Fibroblast of pulmonary artery (primary cell): ENCODE measurements around the gene PTDSS2.

Experiments
- DNase-seq: peaks from one replicate; pipeline ENCODE4 v3.0.0-alpha.2; 2010; ENCODE audit warnings: low read depth
- H3K4me3 ChIP-seq: replicated peaks from 2 replicates; pipeline ENCODE4 v1.5.1; 2011; ENCODE audit warnings: low read depth, mild to moderate bottlenecking, control low read depth, low read length, moderate library complexity
- CTCF ChIP-seq: IDR thresholded peaks from 2 replicates; pipeline ENCODE4 v1.5.1; 2011; ENCODE audit warnings: mild to moderate bottlenecking, control low read depth, low read length, inconsistent platforms; ENCODE audit errors: missing control alignments

Gene PTDSS2

GRCh38 chr11:469684-470560, 19.8 kb downstream of the PTDSS2 start:
- peak overlapping the region; percentile 38 for H3K4me3 ChIP-seq
- TF ChIP-seq CTCF, result peak; percentile 29
- peak; percentile 88 for DNase-seq

GRCh38 chr11:471468-472145, 21.5 kb downstream of the PTDSS2 start:
- no peak for DNase-seq
- TF ChIP-seq CTCF, result no peak
- H3K4me3 ChIP-seq, result no peak overlapping the region

GRCh38 chr11:472272-472671, 22.2 kb downstream of the PTDSS2 start:
- TF ChIP-seq CTCF, result no peak
- no peak for DNase-seq

GRCh38 chr11:472816-473215, 22.7 kb downstream of the PTDSS2 start:
- no peak for DNase-seq
- TF ChIP-seq CTCF, result no peak
- H3K4me3 ChIP-seq, result no peak overlapping the region

More at GRCh38 chr11:472272-472671, 22.2 kb downstream of the PTDSS2 start:
- H3K4me3 ChIP-seq, result no peak overlapping the region

GRCh38 chr11:473415-473814, 23.3 kb downstream of the PTDSS2 start:
- TF ChIP-seq CTCF, result no peak

GRCh38 chr11:473962-474785, 24.1 kb downstream of the PTDSS2 start:
- TF ChIP-seq CTCF, result no peak
- no peak overlapping the region for H3K4me3 ChIP-seq
- DNase-seq, result no peak

More at GRCh38 chr11:473415-473814, 23.3 kb downstream of the PTDSS2 start:
- DNase-seq, result no peak
- H3K4me3 ChIP-seq, result no peak overlapping the region
